Measurements from ENCODE around the gene CD59. TPM values are rescaled to one million over a fixed set of nuclear protein-coding genes. Genes with fewer than 3 reads are reported as not detected.
"Not testable (repeated sequence)": the region's sequence is repeated elsewhere in the genome, so short reads cannot be mapped to it uniquely, and the experiment has no call there.

The CD59 gene
- total RNA-seq, 1 experiment from 2014 or later = 736 TPM

DNA sequence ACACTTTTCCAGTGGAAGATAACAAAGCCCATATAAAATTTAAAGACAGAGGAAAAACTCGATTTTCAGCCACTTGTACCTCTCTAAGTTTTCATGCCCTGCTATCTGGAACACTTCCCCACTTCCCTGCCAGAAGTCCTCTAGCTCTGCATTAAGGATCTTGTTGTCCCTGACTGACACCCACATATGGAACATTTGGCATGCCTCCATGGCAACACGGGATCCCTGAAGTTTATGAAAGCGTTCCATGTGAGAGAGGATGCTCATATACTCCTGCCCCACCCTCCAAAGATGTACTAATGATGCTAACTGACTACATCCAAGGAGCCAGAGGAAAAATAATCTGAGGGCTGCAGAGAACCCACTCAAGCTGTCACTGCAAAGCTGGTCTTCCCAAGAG, 26.8 kb downstream of the CD59 start:
- H3K27ac ChIP-seq (ENCODE audit: low read length) = peak overlapping the region; percentile 69
- peaks cover 64% of the 10 kb centered on the region for H3K4me1 ChIP-seq (ENCODE audit: control insufficient read depth, insufficient read depth, low read length)
- POLR2A ChIA-PET = no interaction called here
- CTCF ChIA-PET = interaction anchor here (1.0 kb wide), 1 partner anchor 33 kb away, joined by 3 read pairs; no protein-coding TSS in a partner anchor
- peaks cover 40% of the 10 kb centered on the region for H3K36me3 ChIP-seq (ENCODE audit: control insufficient read depth, insufficient read depth, low read length)
- in situ Hi-C loops (cut with HindIII; ENCODE audit: low pct_unique_long_range_greater_than_20kb, low sequenced_read_pairs) = no loop called here
- no peaks in the 10 kb centered on the region for H3K9me3 ChIP-seq (ENCODE audit: control insufficient read depth, insufficient read depth, low read depth, low read length)
- no peaks in the 10 kb centered on the region for H3K27me3 ChIP-seq (ENCODE audit: control insufficient read depth, insufficient read depth, low read length)
- no peak overlapping the region for H3K4me3 ChIP-seq (ENCODE audit: low read depth in 2 of 2, low read length in 2 of 2)
- intact Hi-C loops (cut with micrococcal nuclease; ENCODE audit: unreplicated experiment) = no loop called here
- no peak for ATAC-seq
- no peak for DNase-seq (ENCODE audit: low read depth, low spot score)
- TF ChIP-seq POLR2AphosphoS5 (IDR thresholded peaks at IDR 0.05; ENCODE audit: low read depth, low read length) (0 out of 2 replicates have a peak, but pooled peaks have one; percentile 20), SIN3A (IDR thresholded peaks at IDR 0.05; ENCODE audit: borderline replicate concordance, insufficient read depth, low read depth, low read length) (no peak)
- BruUV-seq (replicated peaks) = TSS peak; percentile 64

DNA sequence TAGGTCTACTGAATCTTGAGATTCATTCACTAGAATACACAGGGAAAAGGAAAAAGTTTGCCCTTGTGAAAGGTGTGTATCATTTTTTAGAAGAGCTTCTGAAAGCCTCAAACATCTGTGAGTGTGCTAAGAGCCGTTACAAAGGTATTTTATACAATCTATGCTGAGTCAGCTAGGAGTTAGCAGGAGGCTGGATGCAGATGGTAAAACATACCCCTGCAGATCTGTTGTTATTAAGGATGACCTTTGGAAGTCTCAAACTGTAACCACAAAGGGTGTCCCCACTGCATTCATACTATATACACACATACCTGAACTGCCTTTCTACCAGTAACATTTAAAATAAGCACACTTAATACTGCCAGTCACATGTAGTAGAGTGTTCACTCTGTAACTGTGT, 27.2 kb downstream of the CD59 start:
- Histone ChIP-seq H3K9me3 (ENCODE audit: control insufficient read depth, insufficient read depth, low read depth, low read length) (no peaks in the 10 kb centered on the region), H3K27ac (ENCODE audit: low read length) (peak overlapping the region; percentile 69), H3K4me3 (ENCODE audit: low read depth in 2 of 2, low read length in 2 of 2) (no peak overlapping the region), H3K36me3 (ENCODE audit: control insufficient read depth, insufficient read depth, low read length) (peaks cover 35% of the 10 kb centered on the region), H3K27me3 (ENCODE audit: control insufficient read depth, insufficient read depth, low read length) (no peaks in the 10 kb centered on the region), H3K4me1 (ENCODE audit: control insufficient read depth, insufficient read depth, low read length) (peaks cover 68% of the 10 kb centered on the region)
- TF ChIP-seq, protein P1, sequence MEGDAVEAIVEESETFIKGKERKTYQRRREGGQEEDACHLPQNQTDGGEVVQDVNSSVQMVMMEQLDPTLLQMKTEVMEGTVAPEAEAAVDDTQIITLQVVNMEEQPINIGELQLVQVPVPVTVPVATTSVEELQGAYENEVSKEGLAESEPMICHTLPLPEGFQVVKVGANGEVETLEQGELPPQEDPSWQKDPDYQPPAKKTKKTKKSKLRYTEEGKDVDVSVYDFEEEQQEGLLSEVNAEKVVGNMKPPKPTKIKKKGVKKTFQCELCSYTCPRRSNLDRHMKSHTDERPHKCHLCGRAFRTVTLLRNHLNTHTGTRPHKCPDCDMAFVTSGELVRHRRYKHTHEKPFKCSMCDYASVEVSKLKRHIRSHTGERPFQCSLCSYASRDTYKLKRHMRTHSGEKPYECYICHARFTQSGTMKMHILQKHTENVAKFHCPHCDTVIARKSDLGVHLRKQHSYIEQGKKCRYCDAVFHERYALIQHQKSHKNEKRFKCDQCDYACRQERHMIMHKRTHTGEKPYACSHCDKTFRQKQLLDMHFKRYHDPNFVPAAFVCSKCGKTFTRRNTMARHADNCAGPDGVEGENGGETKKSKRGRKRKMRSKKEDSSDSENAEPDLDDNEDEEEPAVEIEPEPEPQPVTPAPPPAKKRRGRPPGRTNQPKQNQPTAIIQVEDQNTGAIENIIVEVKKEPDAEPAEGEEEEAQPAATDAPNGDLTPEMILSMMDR (IDR thresholded peaks at IDR 0.05) = no peak
- TF ChIP-seq SIN3A (IDR thresholded peaks at IDR 0.05; ENCODE audit: borderline replicate concordance, insufficient read depth, low read depth, low read length) = no peak
- no peak for ATAC-seq
- in situ Hi-C loops (cut with HindIII; ENCODE audit: low pct_unique_long_range_greater_than_20kb, low sequenced_read_pairs) = no loop called here
- CTCF ChIA-PET = interaction anchor here (0.6 kb wide), 3 partner anchors 34 to 123 kb away, joined by 3 to 5 read pairs (median 4); no protein-coding TSS in a partner anchor
- intact Hi-C loops (cut with micrococcal nuclease; ENCODE audit: unreplicated experiment) = no loop called here
- BruUV-seq (replicated peaks) = no TSS peak
- POLR2A ChIA-PET = no interaction called here
- no peak for DNase-seq (ENCODE audit: low read depth, low spot score)

DNA sequence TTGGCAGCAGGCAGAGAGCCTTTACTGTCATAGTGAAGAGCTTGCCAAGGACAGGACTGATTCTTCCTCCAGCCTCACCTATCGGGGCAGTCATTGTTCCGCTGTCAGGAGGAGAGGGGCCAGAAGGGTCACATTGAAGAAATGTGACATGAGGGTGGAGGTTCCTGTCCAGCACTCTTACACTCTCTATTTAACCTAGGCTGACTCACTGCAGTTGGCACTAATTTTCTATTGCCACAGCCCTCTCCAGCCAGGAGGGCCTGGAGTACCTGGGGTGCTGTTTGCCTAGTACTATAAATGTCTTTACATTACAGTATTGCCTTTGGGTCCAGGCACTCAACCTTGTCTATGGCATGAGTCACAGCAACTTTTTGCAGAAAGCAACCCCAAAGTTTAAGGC, 28.4 kb downstream of the CD59 start:
- in situ Hi-C loops (cut with HindIII; ENCODE audit: low pct_unique_long_range_greater_than_20kb, low sequenced_read_pairs); BruUV-seq (replicated peaks); POLR2A ChIA-PET; intact Hi-C loops (cut with micrococcal nuclease; ENCODE audit: unreplicated experiment); H3K9me3 ChIP-seq (ENCODE audit: control insufficient read depth, insufficient read depth, low read depth, low read length); DNase-seq (ENCODE audit: low read depth, low spot score); H3K4me3 ChIP-seq (ENCODE audit: low read depth in 2 of 2, low read length in 2 of 2); H3K27me3 ChIP-seq (ENCODE audit: control insufficient read depth, insufficient read depth, low read length); CTCF ChIA-PET: not testable (repeated sequence)
- peaks cover 26% of the 10 kb centered on the region for H3K36me3 ChIP-seq (ENCODE audit: control insufficient read depth, insufficient read depth, low read length)
- H3K27ac ChIP-seq (ENCODE audit: low read length) = peak overlapping the region; percentile 93
- H3K4me1 ChIP-seq (ENCODE audit: control insufficient read depth, insufficient read depth, low read length) = peaks cover 74% of the 10 kb centered on the region
- ATAC-seq = peak; percentile 13; the same call in 1 of the 2 replicates
- TF ChIP-seq POLR2AphosphoS5 (IDR thresholded peaks at IDR 0.05; ENCODE audit: low read depth, low read length) = peak; percentile 40; the same call in 1 of the 2 replicates

DNA sequence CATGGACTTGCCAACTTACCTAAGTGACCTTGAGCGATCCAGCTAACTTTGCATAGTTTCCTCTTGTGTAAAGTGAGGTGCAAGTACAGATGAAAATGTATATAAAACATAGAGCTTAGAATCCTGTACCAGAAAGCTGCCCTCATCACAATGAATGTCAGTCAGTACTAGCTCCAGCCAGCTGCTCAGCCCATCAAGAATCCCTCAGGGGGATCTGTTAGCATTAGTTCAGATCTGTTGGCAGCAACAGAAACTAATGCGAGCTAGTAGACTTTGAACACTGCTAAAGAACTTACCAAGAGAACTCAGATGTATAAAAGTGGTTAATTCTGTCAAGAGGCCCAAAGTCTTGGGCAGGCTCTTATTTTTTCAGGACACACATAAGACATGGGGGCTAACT, 29.3 kb downstream of the CD59 start:
- ATAC-seq = no peak
- POLR2A ChIA-PET = no interaction called here

More for the DNA sequence above, 29.3 kb downstream of the CD59 start:
- Histone ChIP-seq H3K9me3 (ENCODE audit: control insufficient read depth, insufficient read depth, low read depth, low read length) (no peaks in the 10 kb centered on the region), H3K27me3 (ENCODE audit: control insufficient read depth, insufficient read depth, low read length) (no peaks in the 10 kb centered on the region), H3K4me1 (ENCODE audit: control insufficient read depth, insufficient read depth, low read length) (peaks cover 81% of the 10 kb centered on the region), H3K36me3 (ENCODE audit: control insufficient read depth, insufficient read depth, low read length) (peaks cover 18% of the 10 kb centered on the region), H3K27ac (ENCODE audit: low read length) (peak overlapping the region; percentile 93), H3K4me3 (ENCODE audit: low read depth in 2 of 2, low read length in 2 of 2) (no peak overlapping the region)
- no peak for TF ChIP-seq SIN3A (IDR thresholded peaks at IDR 0.05; ENCODE audit: borderline replicate concordance, insufficient read depth, low read depth, low read length)
- TF ChIP-seq POLR2AphosphoS5 (IDR thresholded peaks at IDR 0.05; ENCODE audit: low read depth, low read length) = no peak
- TF ChIP-seq, protein P1 (IDR thresholded peaks at IDR 0.05) = no peak
- no peak for TF ChIP-seq TCF7L2 (IDR thresholded peaks at IDR 0.05; ENCODE audit: low read depth, low read length)
- TF ChIP-seq, protein P2, sequence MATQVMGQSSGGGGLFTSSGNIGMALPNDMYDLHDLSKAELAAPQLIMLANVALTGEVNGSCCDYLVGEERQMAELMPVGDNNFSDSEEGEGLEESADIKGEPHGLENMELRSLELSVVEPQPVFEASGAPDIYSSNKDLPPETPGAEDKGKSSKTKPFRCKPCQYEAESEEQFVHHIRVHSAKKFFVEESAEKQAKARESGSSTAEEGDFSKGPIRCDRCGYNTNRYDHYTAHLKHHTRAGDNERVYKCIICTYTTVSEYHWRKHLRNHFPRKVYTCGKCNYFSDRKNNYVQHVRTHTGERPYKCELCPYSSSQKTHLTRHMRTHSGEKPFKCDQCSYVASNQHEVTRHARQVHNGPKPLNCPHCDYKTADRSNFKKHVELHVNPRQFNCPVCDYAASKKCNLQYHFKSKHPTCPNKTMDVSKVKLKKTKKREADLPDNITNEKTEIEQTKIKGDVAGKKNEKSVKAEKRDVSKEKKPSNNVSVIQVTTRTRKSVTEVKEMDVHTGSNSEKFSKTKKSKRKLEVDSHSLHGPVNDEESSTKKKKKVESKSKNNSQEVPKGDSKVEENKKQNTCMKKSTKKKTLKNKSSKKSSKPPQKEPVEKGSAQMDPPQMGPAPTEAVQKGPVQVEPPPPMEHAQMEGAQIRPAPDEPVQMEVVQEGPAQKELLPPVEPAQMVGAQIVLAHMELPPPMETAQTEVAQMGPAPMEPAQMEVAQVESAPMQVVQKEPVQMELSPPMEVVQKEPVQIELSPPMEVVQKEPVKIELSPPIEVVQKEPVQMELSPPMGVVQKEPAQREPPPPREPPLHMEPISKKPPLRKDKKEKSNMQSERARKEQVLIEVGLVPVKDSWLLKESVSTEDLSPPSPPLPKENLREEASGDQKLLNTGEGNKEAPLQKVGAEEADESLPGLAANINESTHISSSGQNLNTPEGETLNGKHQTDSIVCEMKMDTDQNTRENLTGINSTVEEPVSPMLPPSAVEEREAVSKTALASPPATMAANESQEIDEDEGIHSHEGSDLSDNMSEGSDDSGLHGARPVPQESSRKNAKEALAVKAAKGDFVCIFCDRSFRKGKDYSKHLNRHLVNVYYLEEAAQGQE (IDR thresholded peaks at IDR 0.05; ENCODE audit: insufficient read depth in 1 of 2, low read depth in 2 of 2, low read length in 1 of 2) = no peak
- no TSS peak for BruUV-seq (replicated peaks)
- intact Hi-C loops (cut with micrococcal nuclease; ENCODE audit: unreplicated experiment) (no loop called here), in situ Hi-C loops (cut with HindIII; ENCODE audit: low pct_unique_long_range_greater_than_20kb, low sequenced_read_pairs) (no loop called here)
- DNase-seq (ENCODE audit: low read depth, low spot score) = no peak
- CTCF ChIA-PET = interaction anchor here (0.6 to 0.7 kb wide), 2 partner anchors 41 to 138 kb away, joined by 5 to 7 read pairs; no protein-coding TSS in a partner anchor
